HFF-Myc (cell line): Measurements from ENCODE around the gene ENO1.

ENCODE experiments used
- DNase-seq: peaks from one replicate; pipeline ENCODE4 v3.0.0-alpha.2; 2011; ENCODE audit warnings: low read depth; ENCODE audit errors: extremely low read depth
- H3K4me3 ChIP-seq: replicated peaks from 2 replicates; pipeline ENCODE4 v1.5.1; 2011; ENCODE audit warnings: low read depth, mild to moderate bottlenecking, control low read depth, low read length
- TF ChIP-seq, protein P1 (sequence below): IDR thresholded peaks from 2 replicates; pipeline ENCODE4 v1.5.1; 2012; ENCODE audit warnings: mild to moderate bottlenecking, low read depth, low read length, control low read depth; ENCODE audit errors: missing control alignments

Gene ENO1

DNA sequence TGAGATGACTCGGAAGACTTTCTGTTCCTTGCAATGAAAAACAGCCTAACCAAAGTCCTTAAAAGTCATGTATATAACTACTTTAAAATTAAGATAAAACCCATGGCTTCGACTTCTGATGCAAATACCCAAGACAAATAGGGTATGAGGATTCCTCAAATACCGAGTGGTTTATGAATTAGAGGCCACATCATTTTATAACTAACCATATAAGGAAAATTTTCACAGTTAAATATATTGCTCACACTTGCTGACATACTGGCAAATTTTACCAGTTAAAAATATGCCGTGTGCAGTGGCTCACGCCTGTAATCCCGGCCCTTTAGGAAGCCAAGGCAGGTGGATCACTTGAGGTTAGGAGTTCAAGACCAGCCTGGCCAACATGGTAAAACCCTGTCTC is 66.4 kb downstream of the ENO1 start:
- TF ChIP-seq, protein P1, sequence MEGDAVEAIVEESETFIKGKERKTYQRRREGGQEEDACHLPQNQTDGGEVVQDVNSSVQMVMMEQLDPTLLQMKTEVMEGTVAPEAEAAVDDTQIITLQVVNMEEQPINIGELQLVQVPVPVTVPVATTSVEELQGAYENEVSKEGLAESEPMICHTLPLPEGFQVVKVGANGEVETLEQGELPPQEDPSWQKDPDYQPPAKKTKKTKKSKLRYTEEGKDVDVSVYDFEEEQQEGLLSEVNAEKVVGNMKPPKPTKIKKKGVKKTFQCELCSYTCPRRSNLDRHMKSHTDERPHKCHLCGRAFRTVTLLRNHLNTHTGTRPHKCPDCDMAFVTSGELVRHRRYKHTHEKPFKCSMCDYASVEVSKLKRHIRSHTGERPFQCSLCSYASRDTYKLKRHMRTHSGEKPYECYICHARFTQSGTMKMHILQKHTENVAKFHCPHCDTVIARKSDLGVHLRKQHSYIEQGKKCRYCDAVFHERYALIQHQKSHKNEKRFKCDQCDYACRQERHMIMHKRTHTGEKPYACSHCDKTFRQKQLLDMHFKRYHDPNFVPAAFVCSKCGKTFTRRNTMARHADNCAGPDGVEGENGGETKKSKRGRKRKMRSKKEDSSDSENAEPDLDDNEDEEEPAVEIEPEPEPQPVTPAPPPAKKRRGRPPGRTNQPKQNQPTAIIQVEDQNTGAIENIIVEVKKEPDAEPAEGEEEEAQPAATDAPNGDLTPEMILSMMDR = no peak
- H3K4me3 ChIP-seq = no peak overlapping the region
- no peak for DNase-seq
